DOHH2 (cell line): ENCODE results near the gene ATP8B1.

Experiments used
- H3F3A ChIP-seq: fragments of 200-600 bp; sonication (generic), shearing (Covaris generic); 2 replicates; pipeline ENCODE4 v1.6.0; 2016; ENCODE audit warnings: antibody characterized with exemption, mild to moderate bottlenecking; ENCODE audit not compliant: control insufficient read depth, insufficient read depth
- H3K27ac ChIP-seq: fragments of 200-600 bp; sonication (generic); 2 replicates; pipeline ENCODE4 v1.5.1; 2014; ENCODE audit warnings: low read depth, mild to moderate bottlenecking, low read length, moderate library complexity
- H3K27me3 ChIP-seq: fragments of 200-600 bp; sonication (generic); 2 replicates; pipeline ENCODE4 v1.6.1; 2014; ENCODE audit warnings: mild to moderate bottlenecking, low read length, mixed read lengths; ENCODE audit not compliant: control insufficient read depth
- H3K36me3 ChIP-seq: fragments of 200-600 bp; sonication (generic); 2 replicates; pipeline ENCODE4 v1.6.1; 2014; ENCODE audit warnings: mild to moderate bottlenecking, low read length, moderate library complexity, mixed read lengths; ENCODE audit not compliant: control insufficient read depth
- H3K4me1 ChIP-seq: fragments of 200-600 bp; sonication (generic); 2 replicates; pipeline ENCODE4 v1.6.1; 2014; ENCODE audit warnings: mild to moderate bottlenecking, low read length, mixed read lengths; ENCODE audit not compliant: control insufficient read depth
- H3K4me2 ChIP-seq: fragments of 200-600 bp; sonication (generic); 2 replicates; pipeline ENCODE4 v1.6.0; 2014; ENCODE audit warnings: mild to moderate bottlenecking, low read length, moderate library complexity
- H3K4me3 ChIP-seq: fragments of 200-600 bp; sonication (generic); 2 replicates; pipeline ENCODE4 v1.5.1; 2014; ENCODE audit warnings: mild to moderate bottlenecking, low read length, mixed read lengths
- H3K79me2 ChIP-seq: fragments of 200-600 bp; sonication (generic); 2 replicates; pipeline ENCODE4 v1.6.1; 2014; ENCODE audit warnings: mild to moderate bottlenecking, low read length, mixed read lengths; ENCODE audit not compliant: control insufficient read depth
- H3K9me2 ChIP-seq: fragments of 200-600 bp; sonication (generic); replicated peaks from 2 replicates; pipeline ENCODE4 v1.6.1; 2014; ENCODE audit warnings: mild to moderate bottlenecking, low read length, mixed read lengths; ENCODE audit not compliant: control insufficient read depth
- H3K9me3 ChIP-seq: fragments of 200-600 bp; sonication (generic); 2 replicates; pipeline ENCODE4 v1.6.1; 2014; ENCODE audit warnings: antibody characterized with exemption, low read length, mixed read lengths; ENCODE audit not compliant: control insufficient read depth, insufficient read depth
- H4K20me1 ChIP-seq: fragments of 200-600 bp; sonication (generic); 2 replicates; pipeline ENCODE4 v1.6.0; 2014; ENCODE audit warnings: low read depth, mild to moderate bottlenecking, antibody characterized with exemption, low read length, moderate library complexity; ENCODE audit not compliant: control insufficient read depth, insufficient read depth
- EZH2phosphoT487 ChIP-seq: fragments of 200-600 bp; sonication (generic); IDR thresholded peaks from 2 replicates; pipeline ENCODE4 v1.6.1; 2017; ENCODE audit warnings: borderline replicate concordance, mild to moderate bottlenecking, antibody characterized with exemption, low read length, moderate library complexity, mixed read lengths
- TF ChIP-seq, protein P1 (sequence below): fragments of 200-600 bp; sonication (generic); IDR thresholded peaks from one replicate; pipeline ENCODE4 v1.5.1; 2014; ENCODE audit warnings: antibody characterized with exemption, mild to moderate bottlenecking, low read depth, low read length; ENCODE audit not compliant: poor library complexity, severe bottlenecking

The ATP8B1 gene

GRCh38 chr18:57627488-57627887 is 175.6 kb downstream of the ATP8B1 start:
- Histone ChIP-seq H3K27ac (no peak overlapping the region), H3K4me2 (no peak overlapping the region), H3K4me1 (peaks cover 16% of the 10 kb centered on the region)

GRCh38 chr18:57624988-57625387 is 178.1 kb downstream of the ATP8B1 start:
- no peaks in the 10 kb centered on the region for H4K20me1 ChIP-seq
- 0 out of 2 replicates have a peak, but pooled peaks cover 3% of the 10 kb centered on the region for H3F3A ChIP-seq
- no peaks in the 10 kb centered on the region for H3K9me3 ChIP-seq
- TF ChIP-seq EZH2phosphoT487 = no peak
- TF ChIP-seq, protein P1, sequence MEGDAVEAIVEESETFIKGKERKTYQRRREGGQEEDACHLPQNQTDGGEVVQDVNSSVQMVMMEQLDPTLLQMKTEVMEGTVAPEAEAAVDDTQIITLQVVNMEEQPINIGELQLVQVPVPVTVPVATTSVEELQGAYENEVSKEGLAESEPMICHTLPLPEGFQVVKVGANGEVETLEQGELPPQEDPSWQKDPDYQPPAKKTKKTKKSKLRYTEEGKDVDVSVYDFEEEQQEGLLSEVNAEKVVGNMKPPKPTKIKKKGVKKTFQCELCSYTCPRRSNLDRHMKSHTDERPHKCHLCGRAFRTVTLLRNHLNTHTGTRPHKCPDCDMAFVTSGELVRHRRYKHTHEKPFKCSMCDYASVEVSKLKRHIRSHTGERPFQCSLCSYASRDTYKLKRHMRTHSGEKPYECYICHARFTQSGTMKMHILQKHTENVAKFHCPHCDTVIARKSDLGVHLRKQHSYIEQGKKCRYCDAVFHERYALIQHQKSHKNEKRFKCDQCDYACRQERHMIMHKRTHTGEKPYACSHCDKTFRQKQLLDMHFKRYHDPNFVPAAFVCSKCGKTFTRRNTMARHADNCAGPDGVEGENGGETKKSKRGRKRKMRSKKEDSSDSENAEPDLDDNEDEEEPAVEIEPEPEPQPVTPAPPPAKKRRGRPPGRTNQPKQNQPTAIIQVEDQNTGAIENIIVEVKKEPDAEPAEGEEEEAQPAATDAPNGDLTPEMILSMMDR = no peak
- H3K9me2 ChIP-seq = no peaks in the 10 kb centered on the region
- peaks cover 17% of the 10 kb centered on the region for H3K79me2 ChIP-seq
- H3K4me2 ChIP-seq = no peak overlapping the region
- H3K36me3 ChIP-seq = peaks cover 9% of the 10 kb centered on the region
- no peak overlapping the region for H3K4me3 ChIP-seq
- H3K27ac ChIP-seq = no peak overlapping the region
- H3K4me1 ChIP-seq = peaks cover 20% of the 10 kb centered on the region
- no peaks in the 10 kb centered on the region for H3K27me3 ChIP-seq

More at GRCh38 chr18:57627488-57627887, 175.6 kb downstream of the ATP8B1 start:
- H3K4me3 ChIP-seq = no peak overlapping the region
- H3K9me3 ChIP-seq = no peaks in the 10 kb centered on the region
- H4K20me1 ChIP-seq = no peaks in the 10 kb centered on the region
- H3K27me3 ChIP-seq = no peaks in the 10 kb centered on the region
- no peak for TF ChIP-seq EZH2phosphoT487
- TF ChIP-seq, protein P1 = no peak
- H3K9me2 ChIP-seq = no peaks in the 10 kb centered on the region
- peaks cover 13% of the 10 kb centered on the region for H3F3A ChIP-seq
- H3K79me2 ChIP-seq = peaks cover 8% of the 10 kb centered on the region
- H3K36me3 ChIP-seq = no peaks in the 10 kb centered on the region; the same call in 1 of the 2 replicates

DNA sequence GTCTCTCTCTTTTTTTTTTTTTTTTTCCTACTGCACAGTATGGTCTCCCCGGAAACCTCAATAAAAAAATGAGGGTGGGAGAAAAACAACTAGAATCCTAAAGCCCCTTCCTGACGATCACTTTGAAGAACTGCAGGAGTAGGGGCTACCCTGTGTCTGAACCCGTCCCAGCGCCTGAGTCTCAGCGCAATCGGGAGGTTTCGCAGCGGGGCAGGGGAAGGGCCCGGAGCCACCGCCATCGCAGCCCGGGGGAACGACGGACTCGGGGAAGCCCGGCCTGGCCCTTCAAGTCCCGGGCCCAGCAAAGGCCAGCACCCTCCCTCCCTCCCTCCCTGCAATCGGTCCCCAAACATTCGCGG is 181.9 kb downstream of the ATP8B1 start:
- Histone ChIP-seq H3K27me3 (no peaks in the 10 kb centered on the region), H3K4me1 (peaks cover 20% of the 10 kb centered on the region), H3K36me3 (peaks cover 35% of the 10 kb centered on the region), H3K79me2 (peaks cover 51% of the 10 kb centered on the region), H3K4me2 (peak overlapping the region; percentile 76), H3K9me2 (no peaks in the 10 kb centered on the region), H3F3A (no peaks in the 10 kb centered on the region), H3K27ac (peak overlapping the region; percentile 71), H4K20me1 (no peaks in the 10 kb centered on the region), H3K9me3 (no peaks in the 10 kb centered on the region), H3K4me3 (peak overlapping the region; percentile 95)
- TF ChIP-seq, protein P1 = no peak
- TF ChIP-seq EZH2phosphoT487 = no peak

DNA sequence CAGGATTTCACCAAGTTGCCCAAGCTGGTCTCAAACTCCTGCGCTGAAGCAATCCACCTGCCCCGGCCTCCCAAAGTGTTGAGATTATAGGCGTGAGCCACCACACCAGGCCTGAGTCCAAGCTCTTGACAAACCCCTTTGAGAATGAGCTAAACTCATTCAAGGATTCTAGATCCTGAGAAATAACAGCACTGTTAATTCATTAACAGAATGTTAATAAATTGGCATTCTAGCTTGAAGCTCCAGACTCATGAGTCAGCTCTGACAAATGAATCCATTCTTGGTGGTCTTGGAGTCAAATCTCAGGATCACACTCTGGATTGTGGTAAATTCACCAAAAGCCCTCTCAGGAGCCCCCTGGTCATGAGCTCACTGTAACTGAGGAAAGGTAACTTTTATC is 183.2 kb downstream of the ATP8B1 start:
- Histone ChIP-seq H3K9me3 (no peaks in the 10 kb centered on the region), H3K36me3 (peaks cover 44% of the 10 kb centered on the region), H3K79me2 (peaks cover 58% of the 10 kb centered on the region), H3K4me1 (peaks cover 20% of the 10 kb centered on the region), H3K27ac (no peak overlapping the region), H3K9me2 (no peaks in the 10 kb centered on the region), H3K4me2 (peak overlapping the region; percentile 76), H3K4me3 (peak overlapping the region; percentile 95), H4K20me1 (no peaks in the 10 kb centered on the region), H3K27me3 (no peaks in the 10 kb centered on the region), H3F3A (no peaks in the 10 kb centered on the region)
- TF ChIP-seq EZH2phosphoT487 = no peak
- TF ChIP-seq, protein P1 = no peak
